Skeletal muscle cell (primary cell): Measurements from ENCODE around the gene PRR23B.
"Not testable (repeated sequence)": the region's sequence is repeated elsewhere in the genome, so short reads cannot be mapped to it uniquely, and the experiment has no call there.

Source experiments
- DNase-seq: peaks from one replicate; pipeline ENCODE4 v3.0.0-alpha.2; 2010; ENCODE audit warnings: low read depth
- H3K4me3 ChIP-seq: 2 replicates; pipeline ENCODE4 v1.5.1; 2011; ENCODE audit warnings: low read depth, mild to moderate bottlenecking, control low read depth, low read length, moderate library complexity

Gene PRR23B

GRCh38 chr3:139020868-139021234 lies at the start of gene PRR23B:
TSS of gene PRR23B (minus strand) at chr3:139020926. CDS start at chr3:139020661, 265 bp downstream.
- no peak within 1 kb of the TSS for H3K4me3 ChIP-seq
- DNase-seq, result no peak

GRCh38 chr3:139062918-139063317 lies 42.2 kb upstream of the PRR23B start:
- H3K4me3 ChIP-seq, result no peak overlapping the region
- DNase-seq, result no peak

DNA sequence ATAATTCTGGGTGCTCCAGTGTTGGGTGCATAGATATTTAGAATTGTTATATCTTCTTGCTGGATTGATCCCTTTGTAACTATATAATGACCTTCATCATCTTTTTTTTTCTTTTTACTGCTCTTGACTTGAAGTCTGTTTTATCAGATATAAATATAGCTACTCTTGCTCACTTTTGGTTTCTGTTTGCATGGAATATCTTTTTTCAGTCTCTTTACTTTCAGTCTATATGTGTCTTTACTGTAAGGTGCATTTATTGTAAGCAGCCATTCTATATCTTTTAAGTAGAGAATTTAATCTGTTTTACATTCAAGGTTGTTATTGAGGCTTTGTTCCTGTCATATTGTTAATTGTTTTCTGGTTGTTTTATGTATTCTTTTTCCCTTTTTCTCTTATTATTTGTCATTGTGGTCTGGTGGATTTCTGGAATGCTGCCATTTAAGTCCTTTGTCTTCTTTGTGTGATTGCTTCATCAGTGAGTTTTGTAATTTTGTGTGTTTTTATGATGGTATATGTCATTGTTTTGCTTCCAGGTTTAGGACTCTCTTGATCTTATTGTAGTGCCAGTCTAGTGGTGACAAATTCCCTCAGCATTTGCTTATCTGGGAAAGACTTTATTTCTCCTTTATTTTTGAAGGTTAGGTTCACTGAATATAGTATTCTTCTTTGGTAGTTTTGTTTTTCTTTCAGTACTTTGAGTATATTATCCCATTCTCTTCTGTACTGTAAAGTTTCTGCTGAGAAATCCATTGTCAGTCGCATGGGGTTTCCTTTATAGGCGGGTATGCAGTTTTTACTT lies 32.3 kb upstream of the PRR23B start:
- H3K4me3 ChIP-seq, result no peak overlapping the region
- DNase-seq, result no peak

- H3K4me3 ChIP-seq, result no peak within 1 kb of the TSS
- no peak for DNase-seq
Measured at GRCh38 chr3:139044366-139045210, 23.9 kb upstream of the PRR23B start, which contains the start of gene PRR23C. TSS of gene PRR23C (minus strand) at chr3:139044892. CDS start at chr3:139044620, 272 bp downstream.

- H3K4me3 ChIP-seq, result no peak overlapping the region
- DNase-seq, result no peak
Measured at GRCh38 chr3:139043554-139044365, 23.0 kb upstream of the PRR23B start.

GRCh38 chr3:139037478-139037877 lies 16.8 kb upstream of the PRR23B start:
- no peak overlapping the region for H3K4me3 ChIP-seq
- DNase-seq, result no peak

DNA sequence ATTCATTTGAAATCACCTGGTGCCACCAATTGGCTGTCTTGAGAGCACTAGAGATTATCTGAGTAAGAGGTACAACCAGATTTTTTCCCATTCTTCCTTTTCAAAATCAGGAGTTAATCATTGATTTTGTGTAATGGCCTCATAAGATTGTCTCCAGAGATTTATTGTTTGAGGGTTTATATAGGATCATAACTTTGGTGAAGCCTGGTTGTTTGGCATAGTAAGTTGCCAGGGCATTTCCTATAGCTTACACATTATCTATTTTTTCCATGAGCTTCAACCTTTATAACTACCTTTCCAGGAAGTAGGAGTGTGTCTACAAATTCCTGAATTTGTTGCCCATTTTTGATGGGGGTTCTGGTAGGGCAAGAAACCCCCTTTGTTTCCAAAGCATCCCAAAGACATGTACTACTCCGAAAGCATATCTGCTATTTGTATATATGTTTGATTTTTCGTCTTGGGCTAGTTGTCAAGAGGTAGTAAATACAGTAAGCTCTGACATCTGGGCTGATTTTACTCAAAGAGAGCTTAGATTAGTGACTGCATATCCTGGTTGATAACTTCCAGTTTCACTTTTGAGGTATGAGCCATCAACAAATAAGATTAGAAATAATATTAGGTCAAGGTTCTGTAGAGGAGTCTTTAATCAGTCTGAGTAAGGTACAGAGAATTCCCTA lies 11.7 kb upstream of the PRR23B start:
- no peak for DNase-seq
- no peak overlapping the region for H3K4me3 ChIP-seq

- H3K4me3 ChIP-seq, DNase-seq: not testable (repeated sequence)
Measured at GRCh38 chr3:139030576-139030975, 9.8 kb upstream of the PRR23B start.

DNA sequence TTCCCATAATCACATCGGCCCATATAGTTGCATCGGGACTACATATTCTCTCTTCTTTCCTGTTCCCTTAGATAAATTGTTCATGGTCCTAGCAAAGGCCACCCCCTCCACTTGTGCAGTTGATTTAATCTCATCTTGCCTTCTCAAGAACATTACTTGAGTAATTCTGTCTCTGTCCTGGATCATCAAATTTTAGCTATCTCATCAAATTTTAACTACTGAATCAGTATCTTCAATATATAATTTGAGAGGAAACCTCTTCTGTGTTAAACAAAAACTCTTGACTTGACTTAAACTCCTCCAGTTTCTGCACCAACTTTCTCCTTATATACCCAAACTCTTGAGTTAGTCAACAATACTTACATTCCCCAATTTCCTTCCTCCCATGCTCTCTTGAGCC lies 4.2 kb upstream of the PRR23B start:
- H3K4me3 ChIP-seq, result no peak overlapping the region

GRCh38 chr3:139020036-139020867 lies 474 bp downstream of the PRR23B start:
- H3K4me3 ChIP-seq, result no peak overlapping the region
- DNase-seq, result no peak

More for the DNA sequence above, 4.2 kb upstream of the PRR23B start:
- no peak for DNase-seq

DNA sequence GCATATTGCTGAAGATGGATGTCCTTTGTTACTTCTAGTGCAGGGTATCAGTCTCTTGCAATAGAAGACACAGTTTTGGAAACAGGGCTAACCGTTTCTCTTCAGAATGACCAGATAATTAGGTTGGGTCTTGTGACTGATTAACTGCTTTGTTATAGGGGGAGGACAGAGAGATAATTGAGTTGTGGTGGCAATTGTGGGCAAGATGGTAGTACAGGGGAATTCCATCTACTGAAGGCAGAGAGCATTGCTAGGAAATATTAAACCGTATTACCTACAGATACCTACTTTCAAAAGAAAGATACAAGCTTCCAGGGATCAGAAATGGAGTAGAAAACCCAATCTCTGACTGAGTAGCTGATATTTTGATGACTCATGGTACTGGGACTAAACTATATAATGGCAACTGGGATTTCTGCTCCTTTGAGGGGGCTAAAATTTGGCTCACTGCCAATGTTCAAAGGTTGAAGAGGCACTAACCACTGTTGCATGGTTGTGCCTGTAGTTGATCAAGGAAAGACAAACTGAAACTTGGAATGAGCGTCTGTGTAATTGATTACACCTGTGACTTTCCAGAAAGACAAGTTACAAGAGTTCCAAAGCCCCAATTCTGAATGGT lies 4.2 kb downstream of the PRR23B start:
- no peak overlapping the region for H3K4me3 ChIP-seq
- no peak for DNase-seq

GRCh38 chr3:139006051-139006716 lies 14.5 kb downstream of the PRR23B start, which contains the start of gene PRR23A:
TSS of gene PRR23A (minus strand) at chr3:139006268. CDS start at chr3:139006268, 0 bp downstream.
- no peak for DNase-seq
- no peak within 1 kb of the TSS for H3K4me3 ChIP-seq

- no peak for DNase-seq
Measured at GRCh38 chr3:139005356-139005993, 15.3 kb downstream of the PRR23B start.

GRCh38 chr3:138995706-138996105 lies 25.0 kb downstream of the PRR23B start:
- no peak overlapping the region for H3K4me3 ChIP-seq
- no peak for DNase-seq

More at GRCh38 chr3:139005356-139005993, 15.3 kb downstream of the PRR23B start:
- H3K4me3 ChIP-seq, result no peak overlapping the region

- H3K4me3 ChIP-seq, result no peak overlapping the region
- DNase-seq, result no peak
Measured at GRCh38 chr3:138987181-138987580, 33.5 kb downstream of the PRR23B start.

DNA sequence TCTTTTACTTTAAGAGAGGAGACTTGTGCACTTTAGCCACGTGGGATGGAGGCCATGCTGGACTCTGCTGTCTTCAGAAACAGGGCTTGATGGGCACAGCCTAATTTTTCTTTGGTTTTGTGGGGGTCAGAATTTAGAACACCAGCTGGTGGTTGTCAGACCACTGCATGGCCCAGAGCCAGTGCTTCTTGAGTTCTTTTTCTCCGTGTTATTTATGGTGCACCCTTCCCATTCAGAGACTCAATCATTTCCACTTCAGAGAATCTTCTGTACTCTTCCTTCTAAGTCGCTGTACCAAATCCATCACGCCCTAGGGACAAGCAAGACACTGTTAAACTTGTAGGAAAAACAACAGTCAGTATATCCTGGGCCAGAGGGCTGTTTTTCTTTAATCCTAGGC lies 34.8 kb downstream of the PRR23B start:
- no peak overlapping the region for H3K4me3 ChIP-seq
- no peak for DNase-seq

- H3K4me3 ChIP-seq, result no peak overlapping the region
- DNase-seq, result no peak
Measured at GRCh38 chr3:138984816-138985215, 35.9 kb downstream of the PRR23B start.
